ENCODE results near the gene CHST6. TPM values are rescaled to one million over a fixed set of nuclear protein-coding genes. Genes with fewer than 3 reads are reported as not detected.
"Not testable (repeated sequence)": the region's sequence is repeated elsewhere in the genome, so short reads cannot be mapped to it uniquely, and the experiment has no call there.

CHST6 gene
- total and polyA plus RNA-seq, 9 donors: 1.6 to 6.9 (median 2.8) TPM

DNA sequence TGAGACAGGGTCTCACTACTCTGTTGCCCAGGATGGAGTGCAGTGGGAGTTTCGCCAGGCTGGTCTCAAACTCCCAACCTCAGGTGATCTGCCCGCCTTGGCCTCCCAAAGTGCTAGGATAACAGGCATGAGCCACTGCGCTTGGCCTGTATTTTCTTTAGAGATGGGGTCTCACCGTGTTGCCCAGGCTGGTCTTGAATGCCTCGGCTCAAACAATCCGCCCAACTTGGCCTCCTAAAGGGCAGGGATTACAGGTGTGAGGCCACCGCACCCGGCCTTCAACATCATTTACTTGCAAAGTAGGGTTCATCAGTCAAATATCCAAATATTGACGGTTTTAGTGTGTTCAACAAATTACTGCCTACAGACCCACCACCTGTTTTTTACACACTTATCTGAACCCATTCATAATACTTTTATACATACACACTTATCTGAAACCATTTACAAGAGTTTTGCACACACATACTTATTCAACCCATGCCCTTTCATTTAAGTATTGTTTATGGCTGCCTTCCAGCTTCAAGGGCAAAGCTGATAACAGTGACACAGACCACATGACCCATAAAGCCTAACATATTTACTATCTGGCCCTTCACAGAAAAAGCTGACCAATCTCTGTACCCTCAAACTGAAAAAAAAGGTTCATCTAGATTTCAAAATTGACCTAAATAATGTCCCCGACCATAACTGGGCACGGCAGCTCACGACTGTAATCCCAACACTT lies 42.6 kb downstream of the CHST6 start:
- Histone ChIP-seq H3K4me3 (ENCODE audit: low read length) (no peak overlapping the region), H3K9me3 (replicated peaks; ENCODE audit: control insufficient read depth, low read depth, low read length) (no peaks in the 10 kb centered on the region), H3K36me3 (ENCODE audit: control insufficient read depth, insufficient read depth, low read length) (peaks cover 22% of the 10 kb centered on the region), H3K27me3 (ENCODE audit: control insufficient read depth, insufficient read depth, low read length) (no peaks in the 10 kb centered on the region), H3K27ac (ENCODE audit: low read length) (no peak overlapping the region), H3K4me1 (ENCODE audit: control insufficient read depth, insufficient read depth, low read length) (no peaks in the 10 kb centered on the region)
- WGBS (ENCODE audit: insufficient coverage): 95% methylated on average over 11 of the region's 12 CpGs
- no peak for DNase-seq

DNA sequence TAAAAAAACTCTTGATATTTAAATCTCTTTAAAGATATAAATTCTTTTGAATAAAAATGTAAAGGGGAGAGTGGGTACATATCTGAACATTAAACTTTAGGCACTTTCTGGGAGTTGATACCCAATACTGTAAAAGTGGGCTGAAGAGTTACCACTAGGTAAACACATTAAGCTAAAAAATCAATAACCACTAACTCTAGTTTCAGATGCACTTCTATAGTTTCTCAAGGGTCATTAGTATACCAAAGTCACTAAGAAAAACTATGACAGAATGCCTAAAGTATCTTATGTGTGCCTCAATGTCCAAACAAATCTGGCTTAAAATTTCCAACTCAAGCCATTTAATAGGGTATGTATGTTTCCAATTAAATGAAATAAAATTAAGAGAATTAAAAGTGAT lies 48.8 kb downstream of the CHST6 start:
- Histone ChIP-seq H3K4me1 (ENCODE audit: control insufficient read depth, insufficient read depth, low read length) (no peaks in the 10 kb centered on the region), H3K36me3 (ENCODE audit: control insufficient read depth, insufficient read depth, low read length) (peaks cover 17% of the 10 kb centered on the region), H3K27ac (ENCODE audit: low read length) (no peak overlapping the region), H3K9me3 (replicated peaks; ENCODE audit: control insufficient read depth, low read depth, low read length) (no peaks in the 10 kb centered on the region), H3K4me3 (ENCODE audit: low read length) (no peak overlapping the region), H3K27me3 (ENCODE audit: control insufficient read depth, insufficient read depth, low read length) (no peaks in the 10 kb centered on the region)
- DNase-seq: no peak

DNA sequence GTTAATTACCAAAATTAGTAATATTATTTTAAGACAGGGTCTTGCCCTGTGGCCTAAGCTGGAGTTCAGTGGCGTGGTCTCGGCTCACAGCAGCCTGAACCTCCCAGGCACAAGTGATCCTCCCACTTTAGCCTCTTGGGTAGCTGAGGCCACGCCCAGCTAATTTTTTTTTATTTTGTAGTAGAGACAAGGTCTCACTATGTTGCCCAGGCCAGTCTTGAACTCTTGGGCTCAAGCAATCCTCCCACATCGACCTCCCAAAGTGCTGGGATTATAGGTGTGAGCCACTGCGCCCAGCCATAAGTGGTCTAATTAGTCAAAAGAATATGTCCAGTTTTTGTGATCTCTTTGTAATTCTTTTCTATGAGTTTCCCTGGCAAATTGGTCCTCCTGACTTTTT lies 49.9 kb downstream of the CHST6 start:
- H3K9me3 ChIP-seq (replicated peaks; ENCODE audit: control insufficient read depth, low read depth, low read length): no peaks in the 10 kb centered on the region
- H3K4me3 ChIP-seq (ENCODE audit: low read length): no peak overlapping the region
- no CpG with 5 or more reads among the region's 5 CpGs for WGBS (ENCODE audit: insufficient coverage)
- no peaks in the 10 kb centered on the region for H3K4me1 ChIP-seq (ENCODE audit: control insufficient read depth, insufficient read depth, low read length)
- H3K27me3 ChIP-seq (ENCODE audit: control insufficient read depth, insufficient read depth, low read length): no peaks in the 10 kb centered on the region
- H3K27ac ChIP-seq (ENCODE audit: low read length): no peak overlapping the region
- peaks cover 7% of the 10 kb centered on the region for H3K36me3 ChIP-seq (ENCODE audit: control insufficient read depth, insufficient read depth, low read length)
- no peak for DNase-seq

DNA sequence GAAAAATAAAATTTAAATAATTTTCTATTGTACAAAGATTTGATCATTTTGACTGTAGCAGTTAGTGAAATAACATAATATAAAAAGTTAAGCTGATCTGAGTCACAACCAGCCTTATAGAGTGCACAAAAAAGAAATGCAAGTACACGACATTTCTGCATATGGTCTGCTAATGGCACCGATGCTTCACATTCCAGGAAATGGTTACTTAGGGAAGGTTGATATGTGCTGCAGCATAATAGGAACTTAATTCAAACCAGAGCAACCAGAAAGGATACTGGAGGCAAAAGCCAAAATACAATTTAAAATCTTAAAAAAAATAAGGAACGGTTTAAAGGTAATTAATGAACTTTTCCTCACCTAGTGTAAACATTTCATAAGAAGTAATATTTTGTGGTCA lies 51.9 kb downstream of the CHST6 start:
- no peaks in the 10 kb centered on the region for H3K27me3 ChIP-seq (ENCODE audit: control insufficient read depth, insufficient read depth, low read length)
- no peaks in the 10 kb centered on the region for H3K9me3 ChIP-seq (replicated peaks; ENCODE audit: control insufficient read depth, low read depth, low read length)
- H3K36me3 ChIP-seq (ENCODE audit: control insufficient read depth, insufficient read depth, low read length): no peaks in the 10 kb centered on the region
- peak; percentile 65 for DNase-seq
- H3K4me3 ChIP-seq (ENCODE audit: low read length): no peak overlapping the region
- H3K4me1 ChIP-seq (ENCODE audit: control insufficient read depth, insufficient read depth, low read length): no peaks in the 10 kb centered on the region
- no CpG with 5 or more reads among the region's 3 CpGs for WGBS (ENCODE audit: insufficient coverage)
- H3K27ac ChIP-seq (ENCODE audit: low read length): no peak overlapping the region

DNA sequence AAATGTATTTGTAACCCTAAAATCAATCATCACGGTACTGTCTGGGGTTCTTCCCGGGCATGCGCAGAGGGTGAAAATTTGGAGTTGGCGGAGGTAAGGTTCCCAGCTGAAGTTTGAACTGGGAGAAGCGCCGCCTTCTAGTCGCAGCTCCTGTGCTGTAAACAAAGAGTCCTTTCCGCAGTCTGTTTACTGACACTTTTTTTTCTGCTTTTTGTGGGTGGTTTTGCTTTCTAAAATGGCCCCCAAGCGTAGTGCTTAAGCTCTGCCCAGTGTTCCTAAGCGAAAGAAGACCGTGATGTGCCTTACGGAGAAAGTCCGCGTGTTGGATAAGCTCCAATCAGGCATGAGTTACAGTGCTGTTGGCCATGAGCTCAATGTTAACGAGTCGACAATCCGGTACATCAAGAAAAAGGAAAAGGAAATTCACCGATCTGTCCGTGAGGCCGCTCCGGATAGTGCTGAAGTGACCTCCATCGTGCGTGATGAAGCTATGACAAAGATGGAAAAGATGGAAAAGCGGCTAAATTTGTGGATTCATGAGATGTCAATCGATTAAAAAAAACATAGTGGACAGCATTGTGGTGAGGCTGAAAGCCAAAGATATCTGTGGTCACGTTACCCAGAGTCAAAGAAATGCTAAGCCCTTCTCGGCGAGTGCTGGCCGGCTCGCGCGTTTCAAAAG lies 61.4 kb downstream of the CHST6 start:
- no peaks in the 10 kb centered on the region for H3K27me3 ChIP-seq (ENCODE audit: control insufficient read depth, insufficient read depth, low read length)
- H3K4me1 ChIP-seq (ENCODE audit: control insufficient read depth, insufficient read depth, low read length): peaks cover 13% of the 10 kb centered on the region
- DNase-seq: peak; percentile 95
- H3K27ac ChIP-seq (ENCODE audit: low read length): peak overlapping the region; percentile 97
- H3K9me3 ChIP-seq (replicated peaks; ENCODE audit: control insufficient read depth, low read depth, low read length): peaks cover 4% of the 10 kb centered on the region
- WGBS (ENCODE audit: insufficient coverage): 5% methylated on average over 31 of the region's 32 CpGs
- no peaks in the 10 kb centered on the region for H3K36me3 ChIP-seq (ENCODE audit: control insufficient read depth, insufficient read depth, low read length)
- peak overlapping the region; percentile 96 for H3K4me3 ChIP-seq (ENCODE audit: low read length)

DNA sequence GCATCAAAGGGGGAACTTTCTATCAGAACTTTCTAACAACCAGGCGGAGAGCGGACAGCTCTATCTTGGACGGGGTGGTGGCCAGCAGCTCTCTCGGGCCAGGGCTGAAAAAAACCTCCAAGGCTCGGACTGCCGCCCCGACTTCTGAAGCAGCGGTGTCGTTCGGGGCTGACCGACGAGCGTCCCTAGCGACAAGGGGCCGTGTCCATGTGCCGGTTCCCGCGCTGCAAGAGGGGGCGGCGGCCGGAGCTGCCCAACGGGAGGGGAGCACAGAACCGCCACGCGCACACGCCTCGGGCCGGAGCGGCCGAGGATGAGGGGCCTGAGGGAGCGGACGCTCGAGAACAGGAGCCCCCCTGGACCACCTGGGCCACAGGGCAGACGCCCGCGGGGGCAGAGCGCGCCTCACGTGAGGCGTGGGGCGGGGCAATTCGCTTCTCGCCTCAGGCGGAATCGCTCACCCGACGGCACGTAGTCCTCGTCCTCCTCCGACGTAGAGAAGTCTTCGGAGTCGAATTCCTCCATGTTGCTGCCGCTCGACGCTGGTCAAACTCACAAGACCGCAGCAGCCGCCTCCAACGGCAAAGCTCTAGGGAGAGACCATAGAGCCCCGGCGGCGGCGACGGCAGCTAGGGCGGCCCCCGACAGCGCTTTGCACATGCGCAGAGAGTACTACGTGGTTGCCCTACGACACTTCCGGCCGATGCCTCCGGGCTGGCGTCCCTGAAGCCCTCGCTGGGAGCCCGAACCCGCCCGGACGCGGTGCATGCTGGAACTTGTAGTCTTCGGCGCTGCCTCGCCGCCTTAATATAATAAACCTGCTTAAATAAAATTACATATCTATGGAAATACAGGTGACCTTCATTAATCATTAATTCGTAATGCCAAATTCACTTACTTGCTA lies 62.2 kb downstream of the CHST6 start, which contains the start of gene CFDP1:
Gene CFDP1, minus strand, starts transcription at position 676 of the 904 bp plus-strand sequence. Its CDS starts 151 bp downstream, at position 525.
- Histone ChIP-seq H3K4me1 (ENCODE audit: control insufficient read depth, insufficient read depth, low read length) (peaks cover 13% of the 10 kb centered on the region), H3K27me3 (ENCODE audit: control insufficient read depth, insufficient read depth, low read length) (no peaks in the 10 kb centered on the region), H3K4me3 (ENCODE audit: low read length) (peak within 1 kb of the TSS; percentile 96), H3K36me3 (ENCODE audit: control insufficient read depth, insufficient read depth, low read length) (no peaks in the 10 kb centered on the region), H3K27ac (ENCODE audit: low read length) (peak within 1 kb of the TSS; percentile 97), H3K9me3 (replicated peaks; ENCODE audit: control insufficient read depth, low read depth, low read length) (peaks cover 4% of the 10 kb centered on the region)
- WGBS (ENCODE audit: insufficient coverage): under 1% methylated on average over 75 of the region's 85 CpGs
- peak; percentile 98 for DNase-seq

DNA sequence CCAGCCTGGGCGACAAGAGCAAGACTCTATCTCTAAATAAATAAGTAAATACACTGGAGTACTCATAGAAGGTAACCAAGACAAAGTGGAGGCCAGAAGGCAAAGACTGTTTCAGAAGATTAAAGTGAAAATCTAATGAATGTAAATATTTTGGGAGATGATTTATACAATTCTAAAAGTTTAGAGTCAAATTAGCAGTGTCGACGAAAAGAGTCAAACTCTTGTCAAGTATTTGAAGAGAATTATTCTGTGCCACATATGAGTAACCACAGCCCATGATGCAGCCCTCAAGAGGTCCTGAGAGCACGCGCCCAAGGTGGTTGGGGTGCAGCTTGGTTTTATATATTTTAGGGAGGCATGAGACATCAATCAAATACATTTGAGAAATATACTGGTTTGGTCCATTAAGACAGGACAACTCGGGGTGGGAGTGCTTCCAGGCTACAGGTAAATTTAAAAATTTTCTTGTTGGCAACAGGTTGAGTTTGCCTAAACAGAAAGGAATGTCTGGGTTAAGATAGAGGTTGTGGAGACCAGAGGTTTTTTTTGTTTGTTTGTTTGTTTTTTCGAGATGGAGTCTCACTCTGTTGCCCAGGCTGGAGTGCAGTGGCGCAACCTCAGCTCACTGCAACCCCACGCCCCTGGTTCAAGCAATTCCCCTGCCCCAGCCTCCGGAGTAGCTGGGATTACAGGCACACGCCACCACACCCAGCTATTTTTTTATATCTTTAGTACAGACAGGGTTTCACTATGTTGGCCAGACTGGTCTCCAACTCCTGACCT lies 65.4 kb downstream of the CHST6 start:
- Histone ChIP-seq H3K27ac (ENCODE audit: low read length) (no peak overlapping the region), H3K4me1 (ENCODE audit: control insufficient read depth, insufficient read depth, low read length) (peaks cover 13% of the 10 kb centered on the region), H3K36me3 (ENCODE audit: control insufficient read depth, insufficient read depth, low read length) (no peaks in the 10 kb centered on the region), H3K4me3 (ENCODE audit: low read length) (no peak overlapping the region), H3K9me3 (replicated peaks; ENCODE audit: control insufficient read depth, low read depth, low read length) (no peaks in the 10 kb centered on the region), H3K27me3 (ENCODE audit: control insufficient read depth, insufficient read depth, low read length) (no peaks in the 10 kb centered on the region)
- 100% methylated on average over 1 of the region's 11 CpGs for WGBS (ENCODE audit: insufficient coverage)
- DNase-seq: no peak

DNA sequence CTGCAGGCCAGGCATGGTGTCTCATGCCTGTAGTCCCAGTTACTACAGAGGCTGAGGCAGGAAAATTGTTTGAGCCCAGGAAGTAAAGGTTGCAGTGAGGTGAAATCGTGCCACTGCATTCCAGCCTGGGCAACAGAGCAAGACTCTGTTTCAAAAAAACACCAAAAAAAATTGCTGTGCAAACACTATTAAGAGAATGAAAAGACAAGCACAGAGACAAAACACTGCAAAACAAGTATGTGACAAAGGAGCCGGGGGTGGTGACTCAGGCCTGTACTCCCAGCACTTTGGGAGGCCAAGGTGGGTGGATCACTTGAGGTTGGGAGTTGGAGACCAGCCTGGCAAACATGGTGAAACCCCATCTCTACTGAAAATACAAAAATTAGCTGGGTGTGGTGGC lies 68.7 kb downstream of the CHST6 start:
- not testable (repeated sequence) for H3K4me1 ChIP-seq (ENCODE audit: control insufficient read depth, insufficient read depth, low read length)
- WGBS (ENCODE audit: insufficient coverage): no CpG with 5 or more reads among the region's 2 CpGs

DNA sequence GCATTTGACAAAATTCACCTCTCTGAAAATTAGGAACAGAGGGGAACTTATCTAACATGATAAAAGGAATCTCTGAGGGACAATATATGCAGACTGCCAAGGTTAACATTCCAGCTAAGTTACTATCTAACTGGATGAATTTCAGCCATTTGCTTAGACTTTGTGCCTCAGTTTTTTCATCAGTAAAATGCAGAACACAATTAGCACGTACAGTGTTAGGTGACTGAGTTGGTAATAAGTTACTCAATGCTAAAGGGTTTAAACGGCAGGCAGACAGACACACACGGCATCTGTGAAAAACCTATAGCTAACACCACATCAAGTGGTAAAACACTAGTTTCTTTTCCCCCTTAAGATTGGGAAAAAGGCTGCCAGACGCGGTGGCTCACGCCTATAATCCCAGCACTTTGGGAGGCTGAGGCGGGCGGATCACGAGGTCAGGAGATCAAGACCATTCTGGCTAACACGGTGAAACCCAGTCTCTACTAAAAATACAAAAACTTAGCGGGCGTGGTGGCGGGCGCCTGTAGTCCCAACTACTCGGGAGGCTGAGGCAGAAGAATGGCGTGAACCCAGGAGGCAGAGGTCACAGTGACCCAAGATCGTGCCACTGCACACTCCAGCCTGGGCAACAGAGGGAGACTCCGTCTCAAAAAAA lies 71.0 kb downstream of the CHST6 start:
- not testable (repeated sequence) for H3K27me3 ChIP-seq (ENCODE audit: control insufficient read depth, insufficient read depth, low read length); H3K9me3 ChIP-seq (replicated peaks; ENCODE audit: control insufficient read depth, low read depth, low read length); DNase-seq; H3K4me1 ChIP-seq (ENCODE audit: control insufficient read depth, insufficient read depth, low read length); H3K36me3 ChIP-seq (ENCODE audit: control insufficient read depth, insufficient read depth, low read length); H3K27ac ChIP-seq (ENCODE audit: low read length); H3K4me3 ChIP-seq (ENCODE audit: low read length)
- WGBS (ENCODE audit: insufficient coverage): 90% methylated on average over 9 of the region's 18 CpGs

More for the DNA sequence above, 68.7 kb downstream of the CHST6 start:
- H3K27me3 ChIP-seq (ENCODE audit: control insufficient read depth, insufficient read depth, low read length); DNase-seq; H3K36me3 ChIP-seq (ENCODE audit: control insufficient read depth, insufficient read depth, low read length); H3K27ac ChIP-seq (ENCODE audit: low read length); H3K9me3 ChIP-seq (replicated peaks; ENCODE audit: control insufficient read depth, low read depth, low read length); H3K4me3 ChIP-seq (ENCODE audit: low read length): not testable (repeated sequence)

Data from muscle of leg (tissue), 11 donors.